ENCODE measurements around the gene TM9SF1.
"Not testable (repeated sequence)": the region's sequence is repeated elsewhere in the genome, so short reads cannot be mapped to it uniquely, and the experiment has no call there.

The TM9SF1 gene

GRCh38 chr14:24222987-24223386 lies 27.7 kb upstream of the TM9SF1 start:
- not testable (repeated sequence) for DNase-seq

GRCh38 chr14:24219521-24219920 lies 24.3 kb upstream of the TM9SF1 start:
- no peak for DNase-seq

- DNase-seq: no peak
Measured at GRCh38 chr14:24219080-24219479, 23.8 kb upstream of the TM9SF1 start.

- DNase-seq: not testable (repeated sequence)
Measured at GRCh38 chr14:24216876-24217275, 21.6 kb upstream of the TM9SF1 start.

GRCh38 chr14:24216345-24216699 lies 21.1 kb upstream of the TM9SF1 start:
- DNase-seq: no peak

GRCh38 chr14:24215495-24216344 lies 20.5 kb upstream of the TM9SF1 start, which contains the start of gene MDP1:
TSS of gene MDP1 (minus strand) at chr14:24216066. CDS start at chr14:24215955, 111 bp downstream.
- peak; percentile 82 to 91 for DNase-seq

- no peak for DNase-seq
Measured at GRCh38 chr14:24213866-24214662, 18.8 kb upstream of the TM9SF1 start.

- DNase-seq: peak; percentile 89 to 90
Measured at GRCh38 chr14:24212924-24213865, 18.0 kb upstream of the TM9SF1 start, which contains the start of gene CHMP4A. TSS of gene CHMP4A (minus strand) at chr14:24213488. CDS start at chr14:24213439, 49 bp downstream.

- DNase-seq: no peak
Measured at GRCh38 chr14:24211311-24211710, 16.1 kb upstream of the TM9SF1 start.

GRCh38 chr14:24207625-24208024 lies 12.4 kb upstream of the TM9SF1 start:
- no peak for DNase-seq

GRCh38 chr14:24207104-24207551 lies 11.9 kb upstream of the TM9SF1 start:
- no peak for DNase-seq

GRCh38 chr14:24206260-24207103 lies 11.2 kb upstream of the TM9SF1 start:
- DNase-seq: no peak

GRCh38 chr14:24204163-24205146 lies 9.2 kb upstream of the TM9SF1 start:
- DNase-seq: no peak

- not testable (repeated sequence) for DNase-seq
Measured at GRCh38 chr14:24203249-24203886, 8.1 kb upstream of the TM9SF1 start.

GRCh38 chr14:24202538-24202937 lies 7.3 kb upstream of the TM9SF1 start:
- DNase-seq: not testable (repeated sequence)

GRCh38 chr14:24198814-24199524 lies 3.7 kb upstream of the TM9SF1 start:
- no peak for DNase-seq

- no peak for DNase-seq
Measured at GRCh38 chr14:24197056-24197450, 1.8 kb upstream of the TM9SF1 start.

GRCh38 chr14:24196071-24197055 lies 1.1 kb upstream of the TM9SF1 start:
- DNase-seq: no peak

All from hippocampal formation (tissue), 2 donors.